ENCODE results near the gene FLRT1. TPM values are rescaled to one million over a fixed set of nuclear protein-coding genes. Genes with fewer than 3 reads are reported as not detected.

FLRT1 gene
- polyA plus RNA-seq, 2 of the 4 experiments (the other 2 are of a cell fraction), result 0.10 to 0.31 TPM

- ChIA-PET POLR2A (no interaction called here), CTCF (interaction anchor here (0.9 to 3.3 kb wide), 8 partner anchors 9 to 120 kb away, joined by 3 to 12 read pairs (median 6); no protein-coding TSS in a partner anchor)
- Histone ChIP-seq H3K9me3 (no peaks in the 10 kb centered on the region), H3K4me1 (peaks cover 19% of the 10 kb centered on the region), H3K4me3 (no peak overlapping the region), H3K4me2 (peak overlapping the region; percentile 25; the same call in 2 of the 3 replicates), H3K27ac (no peak overlapping the region)
- DNase-seq (ENCODE audit: low read depth in 1 of 2, low spot score in 1 of 2) (no peak), FAIRE-seq (no peak), ATAC-seq (peak in 1 of 2 experiments; percentile 11; a peak in 1 of 6 replicates)
- TF ChIP-seq CHD4 (IDR thresholded peaks at IDR 0.05; ENCODE audit: borderline replicate concordance), result no peak
- no peak for TF ChIP-seq GATA3 (IDR thresholded peaks at IDR 0.05; ENCODE audit: borderline replicate concordance)
- no peak for TF ChIP-seq MAX (IDR thresholded peaks at IDR 0.05)
- TF ChIP-seq FOXS1 (CRISPR knock-in tag; IDR thresholded peaks at IDR 0.05), result no peak
- TF ChIP-seq MAZ (IDR thresholded peaks at IDR 0.05; ENCODE audit: borderline replicate concordance, low read depth, low read length), result no peak
- no peak for TF ChIP-seq MYC (IDR thresholded peaks at IDR 0.05; ENCODE audit: borderline replicate concordance, low read length)
- no peak for TF ChIP-seq KDM5A (IDR thresholded peaks at IDR 0.05)
- TF ChIP-seq ZC3H11A (IDR thresholded peaks at IDR 0.05), result no peak
- no peak for TF ChIP-seq CTCF (IDR thresholded peaks at IDR 0.05)
- TF ChIP-seq CBX2 (IDR thresholded peaks at IDR 0.05; ENCODE audit: borderline replicate concordance, low read depth), result no peak
- TF ChIP-seq CHD2 (IDR thresholded peaks at IDR 0.05; ENCODE audit: low read length, partially characterized antibody), result no peak
- WGBS (ENCODE audit: missing lambda C conversion rate), result 43% methylated on average over 4 of the region's 4 CpGs
These were observed 3.7 kb upstream of the FLRT1 start for GRCh38 chr11:64032050-64032449.

GRCh38 chr11:64034411-64034811 is 1.3 kb upstream of the FLRT1 start:
- CTCF ChIA-PET, result interaction anchor here (1.1 to 3.3 kb wide), 4 partner anchors 10 to 197 kb away, joined by 3 to 12 read pairs (median 6); no protein-coding TSS in a partner anchor

GRCh38 chr11:64035081-64035524 is 628 bp upstream of the FLRT1 start:
- CTCF ChIA-PET, result interaction anchor here (1.8 kb wide), 1 partner anchor 8 kb away, joined by 5 read pairs; no protein-coding TSS in a partner anchor
- no peak for FAIRE-seq
- POLR2A ChIA-PET, result no interaction called here

More at GRCh38 chr11:64034411-64034811, 1.3 kb upstream of the FLRT1 start:
- Histone ChIP-seq H3K4me1 (peaks cover 19% of the 10 kb centered on the region), H3K9me3 (no peaks in the 10 kb centered on the region), H3K27ac (no peak overlapping the region), H3K4me2 (no peak overlapping the region), H3K4me3 (no peak overlapping the region)
- ATAC-seq, result no peak
- POLR2A ChIA-PET, result no interaction called here
- FAIRE-seq, result no peak
- no peak for TF ChIP-seq CEBPB (IDR thresholded peaks at IDR 0.05)
- no peak for TF ChIP-seq HOXA7 (CRISPR knock-in tag; IDR thresholded peaks at IDR 0.05)
- no peak for TF ChIP-seq HOXB5 (CRISPR knock-in tag; IDR thresholded peaks at IDR 0.05)
- TF ChIP-seq RAD21 (conservative IDR thresholded peaks at IDR 0.05 in 1 of 2, IDR thresholded peaks at IDR 0.05 in 1 of 2), result no peak
- no peak for TF ChIP-seq FOSB (CRISPR knock-in tag; IDR thresholded peaks at IDR 0.05)
- no peak for TF ChIP-seq ESRRA (IDR thresholded peaks at IDR 0.05; ENCODE audit: borderline replicate concordance, low read length)
- TF ChIP-seq HDAC2 (IDR thresholded peaks at IDR 0.05), result no peak
- TF ChIP-seq EHMT2 (IDR thresholded peaks at IDR 0.05; ENCODE audit: low read depth), result no peak
- no peak for TF ChIP-seq TP53 (CRISPR knock-in tag; IDR thresholded peaks at IDR 0.05)
- 85% methylated on average over 9 of the region's 9 CpGs for WGBS (ENCODE audit: missing lambda C conversion rate)
- DNase-seq (ENCODE audit: low read depth in 1 of 2, low spot score in 1 of 2), result no peak

More at GRCh38 chr11:64035081-64035524, 628 bp upstream of the FLRT1 start:
- peak overlapping the region; percentile 100 for H3K4me2 ChIP-seq
- H3K4me1 ChIP-seq, result peaks cover 19% of the 10 kb centered on the region
- H3K27ac ChIP-seq, result peak overlapping the region in 1 of 2 experiments; percentile 78; a peak in 3 of 6 replicates
- no peak for DNase-seq (ENCODE audit: low read depth in 1 of 2, low spot score in 1 of 2)
- 52% methylated on average over 17 of the region's 17 CpGs for WGBS (ENCODE audit: missing lambda C conversion rate)
- ATAC-seq, result no peak
- no peaks in the 10 kb centered on the region for H3K9me3 ChIP-seq
- peak overlapping the region; percentile 66 for H3K4me3 ChIP-seq
- TF ChIP-seq RARB (CRISPR knock-in tag; IDR thresholded peaks at IDR 0.05) (no peak), TP53 (CRISPR knock-in tag; IDR thresholded peaks at IDR 0.05) (no peak), SMC3 (IDR thresholded peaks at IDR 0.05) (no peak)

Data from A549 (cell line).